Measurements from ENCODE around the gene FAP. TPM values are rescaled to one million over a fixed set of nuclear protein-coding genes. Genes with fewer than 3 reads are reported as not detected.
A peak's percentile ranks its signal among the peaks of the same experiment; 100 is the strongest.

The FAP gene
- total RNA-seq, 4 donors from 2014 or later: 1.4 to 3.5 (median 2.0) TPM; not detected in 1

GRCh38 chr2:162153608-162154224 lies 89.5 kb downstream of the FAP start:
- Histone ChIP-seq H3K27ac (no peak overlapping the region), H3K4me3 (no peak overlapping the region), H3K9me3 (no peaks in the 10 kb centered on the region), H3K27me3 (peaks cover 24% of the 10 kb centered on the region), H3K4me1 (no peaks in the 10 kb centered on the region), H3K36me3 (no peaks in the 10 kb centered on the region)
- DNase-seq: peak; percentile 64
- peak; percentile 44 to 63 (median 55) for TF ChIP-seq CTCF (IDR thresholded peaks at IDR 0.05)
- TF ChIP-seq EP300 (IDR thresholded peaks at IDR 0.05; ENCODE audit: low read depth): no peak
- no peak for TF ChIP-seq POLR2AphosphoS5 (IDR thresholded peaks at IDR 0.05)
- TF ChIP-seq POLR2A (IDR thresholded peaks at IDR 0.05): no peak
- in situ Hi-C loops (cut with MboI; ENCODE audit: low pct_ligation_motif_present in 1 of 4, low pct_unique_long_range_greater_than_20kb in 1 of 4, low sequenced_read_pairs in 3 of 4) (loop anchor here in 3 of 4 donors (5.0 kb wide), 1 partner anchor 144 kb away; no protein-coding TSS in a partner anchor), intact Hi-C loops (cut with DNase I; ENCODE audit: low total_unique reads) (no loop called here)
- WGBS, 2 donors (ENCODE audit: low coverage in 1 of 2): 6 to 13% methylated on average over 5 of the region's 5 CpGs

- in situ Hi-C loops (cut with MboI; ENCODE audit: low pct_ligation_motif_present in 1 of 4, low pct_unique_long_range_greater_than_20kb in 1 of 4, low sequenced_read_pairs in 3 of 4) (loop anchor here in 3 of 4 donors (5.0 kb wide), 1 partner anchor 145 kb away; no protein-coding TSS in a partner anchor), intact Hi-C loops (cut with DNase I; ENCODE audit: low total_unique reads) (no loop called here)
- no peaks in the 10 kb centered on the region for H3K4me1 ChIP-seq
- no peaks in the 10 kb centered on the region for H3K36me3 ChIP-seq
- TF ChIP-seq CTCF (IDR thresholded peaks at IDR 0.05): no peak
- no peak for TF ChIP-seq EP300 (IDR thresholded peaks at IDR 0.05; ENCODE audit: low read depth)
- no peak for TF ChIP-seq POLR2AphosphoS5 (IDR thresholded peaks at IDR 0.05)
- no peak for TF ChIP-seq POLR2A (IDR thresholded peaks at IDR 0.05)
- H3K9me3 ChIP-seq: no peaks in the 10 kb centered on the region
- H3K27ac ChIP-seq: no peak within 1 kb of the TSS
- DNase-seq: no peak
- WGBS, 2 donors (ENCODE audit: low coverage in 1 of 2): 77 to 84% methylated on average over 3 of the region's 3 CpGs
- peaks cover 24% of the 10 kb centered on the region for H3K27me3 ChIP-seq
- H3K4me3 ChIP-seq: no peak within 1 kb of the TSS
Measured at GRCh38 chr2:162152147-162152546, 91.1 kb downstream of the FAP start, which contains the start of gene GCG. Gene GCG, minus strand, starts transcription at chr2:162152247. Its CDS starts 3,069 bp downstream, at chr2:162149178.

GRCh38 chr2:162149940-162150339 lies 93.3 kb downstream of the FAP start:
- 86% methylated on average over 8 of the region's 8 CpGs; no CpG with 5 or more reads in 1 of the 2 donors for WGBS, 2 donors (ENCODE audit: low coverage in 1 of 2)
- TF ChIP-seq POLR2AphosphoS5 (IDR thresholded peaks at IDR 0.05) (no peak), POLR2A (IDR thresholded peaks at IDR 0.05) (no peak), EP300 (IDR thresholded peaks at IDR 0.05; ENCODE audit: low read depth) (no peak), CTCF (IDR thresholded peaks at IDR 0.05) (no peak)
- intact Hi-C loops (cut with DNase I; ENCODE audit: low total_unique reads): no loop called here
- no peak overlapping the region for H3K27ac ChIP-seq
- H3K4me3 ChIP-seq: no peak overlapping the region
- DNase-seq: no peak
- no peaks in the 10 kb centered on the region for H3K4me1 ChIP-seq
- H3K27me3 ChIP-seq: peaks cover 27% of the 10 kb centered on the region
- in situ Hi-C loops (cut with MboI; ENCODE audit: low pct_ligation_motif_present in 1 of 4, low pct_unique_long_range_greater_than_20kb in 1 of 4, low sequenced_read_pairs in 3 of 4): loop anchor here in 3 of 4 donors (5.0 to 25.0 kb wide), 2 partner anchors 147 to 563 kb away; no protein-coding TSS in a partner anchor
- no peaks in the 10 kb centered on the region for H3K9me3 ChIP-seq
- H3K36me3 ChIP-seq: no peaks in the 10 kb centered on the region

- no peak for TF ChIP-seq CTCF (IDR thresholded peaks at IDR 0.05)
- no peak for TF ChIP-seq POLR2A (IDR thresholded peaks at IDR 0.05)
- no peak for TF ChIP-seq POLR2AphosphoS5 (IDR thresholded peaks at IDR 0.05)
- no peak overlapping the region for H3K27ac ChIP-seq
- WGBS, 2 donors (ENCODE audit: low coverage in 1 of 2): 78 to 83% methylated on average over 2 of the region's 2 CpGs
- no peak for DNase-seq
- H3K9me3 ChIP-seq: no peaks in the 10 kb centered on the region
- H3K36me3 ChIP-seq: no peaks in the 10 kb centered on the region
- in situ Hi-C loops (cut with MboI; ENCODE audit: low pct_ligation_motif_present in 1 of 4, low pct_unique_long_range_greater_than_20kb in 1 of 4, low sequenced_read_pairs in 3 of 4) (loop anchor here in 1 of 4 donors (25.0 kb wide), 1 partner anchor 562 kb away; no protein-coding TSS in a partner anchor), intact Hi-C loops (cut with DNase I; ENCODE audit: low total_unique reads) (no loop called here)
- no peak overlapping the region for H3K4me3 ChIP-seq
- no peaks in the 10 kb centered on the region for H3K4me1 ChIP-seq
- H3K27me3 ChIP-seq: peaks cover 30% of the 10 kb centered on the region
Measured at GRCh38 chr2:162149466-162149865, 93.8 kb downstream of the FAP start.
